Transverse colon (tissue), 4 donors: ENCODE data around the gene SLC1A1. TPM values are rescaled to one million over a fixed set of nuclear protein-coding genes. Genes with fewer than 3 reads are reported as not detected.

Experiments
- DNase-seq: peaks from one replicate; pipeline ENCODE4 v3.0.0-alpha.2; 2019
- H3K27ac ChIP-seq, 4 donors: fragments of 200-600 bp; sonication (generic); 2 replicates each; pipeline ENCODE4 v1.5.1; 2016 to 2018; ENCODE audit warnings: inconsistent platforms in 4 of 4
- H3K27me3 ChIP-seq: fragments of 200-600 bp; sonication (generic); 2 replicates; pipeline ENCODE4 v1.5.1; 2017; ENCODE audit warnings: inconsistent platforms
- H3K36me3 ChIP-seq, 4 donors: fragments of 200-600 bp; sonication (generic); 2 replicates each; pipeline ENCODE4 v1.5.1; 2017 to 2019; ENCODE audit warnings: inconsistent platforms in 4 of 4
- H3K4me1 ChIP-seq, 4 donors: fragments of 200-600 bp; sonication (generic); 2 replicates each; pipeline ENCODE4 v1.5.1; 2017 to 2020; ENCODE audit warnings: inconsistent platforms in 4 of 4
- H3K4me3 ChIP-seq, 4 donors: fragments of 200-600 bp; sonication (generic); 1 replicate in 1 of 4; 2 replicates in 3 of 4; pipeline versions ENCODE4 v1.5.1 to v1.6.1; 2017 to 2019; ENCODE audit warnings: inconsistent platforms in 4 of 4
- H3K9me3 ChIP-seq, 2 donors: fragments of 200-600 bp; sonication (generic); 2 replicates each; pipeline ENCODE4 v1.5.1; 2017 to 2019; ENCODE audit warnings: inconsistent platforms in 2 of 2
- CTCF ChIP-seq, 5 experiments: fragments of 200-600 bp in 3 of 5; fragments of 450-650 bp in 2 of 5; sonication (generic) in 3 of 5; IDR thresholded peaks; 1 replicate in 2 of 5; 2 replicates in 3 of 5; pipeline ENCODE4 v1.5.1; 2016 to 2017; ENCODE audit warnings: antibody characterized with exemption in 5 of 5, inconsistent platforms in 3 of 5, mild to moderate bottlenecking in 2 of 5, moderate library complexity in 1 of 5
- EP300 ChIP-seq: sonication (generic); formaldehyde crosslinking; IDR thresholded peaks from one replicate; pipeline ENCODE4 v1.6.1; 2017; ENCODE audit warnings: antibody characterized with exemption, low read depth
- POLR2A ChIP-seq: fragments of 450-650 bp; IDR thresholded peaks from one replicate; pipeline ENCODE4 v1.6.1; 2016; ENCODE audit warnings: antibody characterized with exemption, mild to moderate bottlenecking, moderate library complexity
- POLR2AphosphoS5 ChIP-seq, 3 donors: sonication (generic); formaldehyde crosslinking; IDR thresholded peaks; one replicate each; pipeline ENCODE4 v1.6.1; 2016; ENCODE audit warnings: antibody characterized with exemption in 3 of 3
- WGBS, 2 donors: methylation state at CpG; one replicate each; pipeline ENCODE4 v1.1.5; 2018; ENCODE audit warnings: low coverage in 1 of 2; 5-methylcytosine and 5-hydroxymethylcytosine counted together
- in situ Hi-C, 4 donors: fragments of 200-750 bp; cut with MboI; loops; one replicate each; pipeline versions ENCODE4 v1.15.0 to v1.15.1; 2017; ENCODE audit warnings: low sequenced_read_pairs in 3 of 4, low pct_ligation_motif_present in 1 of 4, low pct_unique_long_range_greater_than_20kb in 1 of 4
- intact Hi-C: fragments of 100-400 bp; cut with DNase I; formaldehyde crosslinking; loops from one replicate; pipeline ENCODE4 v1.15.1; 2023; ENCODE audit warnings: low total_unique reads
- total RNA-seq, 4 donors: library from RNA; depleted of rRNA; stranded (reverse); fragments of >200 nt; gene quantifications; one replicate each; pipeline ENCODE4 v1.1.0, GENCODE V29; 2016

Gene SLC1A1
- total RNA-seq, 4 donors from 2014 or later = 0.80 to 63.2 (median 28.7) TPM

- H3K27ac ChIP-seq = no peak overlapping the region
- intact Hi-C loops = no loop called here
- in situ Hi-C loops = no loop called here
- no peak overlapping the region for H3K4me3 ChIP-seq
- WGBS, 2 donors = 97 to 100% methylated on average over 1 of the region's 1 CpG
- no peak for DNase-seq
- peaks cover 0 to 12% (median 3%) of the 10 kb centered on the region in 4 donors for H3K4me1 ChIP-seq
- no peak for TF ChIP-seq POLR2A
- no peak for TF ChIP-seq CTCF (IDR thresholded peaks at IDR 0.05)
- TF ChIP-seq POLR2AphosphoS5 (IDR thresholded peaks at IDR 0.05) = no peak
- no peak for TF ChIP-seq EP300
- no peaks in the 10 kb centered on the region for H3K27me3 ChIP-seq
- H3K36me3 ChIP-seq = peaks cover 0 to 5% (median 0%) of the 10 kb centered on the region in 4 donors
- H3K9me3 ChIP-seq = no peaks in the 10 kb centered on the region
These were observed 47.3 kb downstream of the SLC1A1 start for GRCh38 chr9:4537581-4537980.

GRCh38 chr9:4538107-4538506 is 47.8 kb downstream of the SLC1A1 start:
- no peak overlapping the region for H3K27ac ChIP-seq
- no peak for TF ChIP-seq EP300
- TF ChIP-seq CTCF (IDR thresholded peaks at IDR 0.05) = no peak
- no peak for TF ChIP-seq POLR2AphosphoS5 (IDR thresholded peaks at IDR 0.05)
- no peak for TF ChIP-seq POLR2A
- no peaks in the 10 kb centered on the region for H3K9me3 ChIP-seq
- peaks cover 0 to 5% (median 0%) of the 10 kb centered on the region in 4 donors for H3K36me3 ChIP-seq
- H3K4me3 ChIP-seq = no peak overlapping the region
- H3K4me1 ChIP-seq = peaks cover 0 to 12% (median 3%) of the 10 kb centered on the region in 4 donors
- no peak for DNase-seq
- in situ Hi-C loops = no loop called here
- WGBS, 2 donors = 54 to 60% methylated on average over 1 to 2 of the region's 2 CpGs
- intact Hi-C loops = no loop called here
- H3K27me3 ChIP-seq = no peaks in the 10 kb centered on the region

GRCh38 chr9:4538621-4539020 is 48.4 kb downstream of the SLC1A1 start:
- H3K9me3 ChIP-seq = no peaks in the 10 kb centered on the region
- no peaks in the 10 kb centered on the region for H3K27me3 ChIP-seq
- H3K36me3 ChIP-seq = peaks cover 0 to 5% (median 0%) of the 10 kb centered on the region in 4 donors
- DNase-seq = no peak
- intact Hi-C loops (no loop called here), in situ Hi-C loops (no loop called here)
- peaks cover 0 to 12% (median 3%) of the 10 kb centered on the region in 4 donors for H3K4me1 ChIP-seq
- H3K27ac ChIP-seq = no peak overlapping the region
- H3K4me3 ChIP-seq = no peak overlapping the region
- WGBS, 2 donors = 46 to 51% methylated on average over 2 to 4 of the region's 4 CpGs
- TF ChIP-seq EP300 = no peak
- no peak for TF ChIP-seq POLR2AphosphoS5 (IDR thresholded peaks at IDR 0.05)
- TF ChIP-seq CTCF (IDR thresholded peaks at IDR 0.05) = no peak
- no peak for TF ChIP-seq POLR2A

GRCh38 chr9:4540425-4540824 is 50.2 kb downstream of the SLC1A1 start:
- no peaks in the 10 kb centered on the region for H3K27me3 ChIP-seq
- intact Hi-C loops (no loop called here), in situ Hi-C loops (no loop called here)
- peaks cover 0 to 5% (median 0%) of the 10 kb centered on the region in 4 donors for H3K36me3 ChIP-seq
- DNase-seq = no peak
- 94% methylated on average over 8 of the region's 8 CpGs; no CpG with 5 or more reads in 1 of the 2 donors for whole genome bisulfite sequencing, 2 donors
- H3K4me3 ChIP-seq = no peak overlapping the region
- no peaks in the 10 kb centered on the region for H3K9me3 ChIP-seq
- no peak overlapping the region for H3K27ac ChIP-seq
- H3K4me1 ChIP-seq = peaks cover 0 to 12% (median 3%) of the 10 kb centered on the region in 4 donors
- TF ChIP-seq POLR2AphosphoS5 (IDR thresholded peaks at IDR 0.05) (no peak), CTCF (IDR thresholded peaks at IDR 0.05) (no peak), POLR2A (no peak), EP300 (no peak)
